Central memory CD4-positive, alpha-beta T cell (primary cell): ENCODE data around the gene S100A10.

Source experiments
- DNase-seq: peaks from one replicate; pipeline ENCODE4 v3.0.0; 2022

The S100A10 gene

DNA sequence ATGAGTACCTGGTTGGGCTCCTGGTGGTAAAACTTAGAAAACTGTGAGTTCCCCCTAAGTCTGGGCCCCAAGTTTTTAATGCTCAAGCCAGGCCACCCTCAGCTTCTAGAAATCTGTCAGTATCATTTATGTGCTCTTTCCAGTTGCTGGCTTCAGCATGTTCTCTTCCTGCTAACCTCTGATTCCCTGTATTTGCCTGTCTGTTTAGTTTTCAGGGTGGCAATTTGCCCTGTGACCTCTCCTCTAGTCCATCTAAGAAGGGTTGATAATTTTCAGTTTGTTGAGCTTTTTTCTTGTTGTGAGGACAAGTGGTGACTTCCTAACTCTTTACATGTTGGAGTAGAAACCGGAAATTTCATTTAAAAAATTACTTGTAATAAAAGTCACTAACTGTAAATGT, 16.0 kb upstream of the S100A10 start:
- no peak for DNase-seq

- DNase-seq = no peak
These were observed 13.4 kb upstream of the S100A10 start for GRCh38 chr1:152007047-152007446.

- no peak for DNase-seq
These were observed 11.8 kb upstream of the S100A10 start for GRCh38 chr1:152005360-152005912.

- no peak for DNase-seq
These were observed 10.3 kb upstream of the S100A10 start for GRCh38 chr1:152003846-152004442.

GRCh38 chr1:152002960-152003359, 9.3 kb upstream of the S100A10 start:
- DNase-seq = no peak

DNA sequence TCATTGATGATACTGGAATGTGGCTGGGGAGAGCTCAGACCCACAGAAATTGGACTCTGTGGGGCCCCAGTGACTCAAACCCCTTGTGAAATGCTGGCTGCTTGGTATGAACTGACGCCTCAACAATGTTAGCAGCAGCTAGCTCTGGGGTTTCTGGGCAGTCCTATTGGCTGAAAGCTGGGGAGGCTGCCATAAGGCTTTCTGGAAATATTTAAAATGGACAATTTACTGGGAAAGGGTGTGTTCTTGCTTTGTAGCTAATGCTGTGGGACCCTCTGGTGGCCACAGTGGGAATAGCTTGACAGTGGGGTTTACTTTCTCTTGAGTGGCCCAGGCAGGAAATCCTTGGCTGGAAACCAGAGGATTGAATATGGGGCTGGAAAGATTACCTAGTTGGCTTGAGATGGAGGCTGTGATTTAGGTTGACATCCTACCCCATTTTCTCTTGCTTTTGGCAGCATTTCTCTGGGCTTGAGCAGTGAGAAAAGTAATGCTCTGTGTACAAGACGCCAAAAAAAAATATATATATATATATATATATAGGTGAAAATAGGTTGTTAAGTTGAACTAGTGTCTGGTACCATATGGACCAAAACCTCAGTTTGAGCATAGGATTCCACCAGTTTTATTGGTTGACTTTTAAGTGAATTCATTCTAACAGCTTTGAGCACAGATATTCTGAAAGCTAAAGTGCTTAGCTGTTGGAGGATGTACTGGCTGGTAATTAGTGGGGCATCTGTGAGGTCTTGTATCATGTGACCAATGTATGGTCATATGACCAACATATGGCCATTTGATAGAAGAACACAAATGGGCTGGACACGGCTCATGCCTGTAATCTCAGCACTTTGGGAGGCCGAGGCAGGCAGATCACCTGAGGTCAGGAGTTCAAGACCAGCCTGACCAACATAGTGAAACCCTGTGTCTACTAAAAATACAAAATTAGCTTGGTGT, 8.2 kb upstream of the S100A10 start:
- DNase-seq = peak; percentile 63

DNA sequence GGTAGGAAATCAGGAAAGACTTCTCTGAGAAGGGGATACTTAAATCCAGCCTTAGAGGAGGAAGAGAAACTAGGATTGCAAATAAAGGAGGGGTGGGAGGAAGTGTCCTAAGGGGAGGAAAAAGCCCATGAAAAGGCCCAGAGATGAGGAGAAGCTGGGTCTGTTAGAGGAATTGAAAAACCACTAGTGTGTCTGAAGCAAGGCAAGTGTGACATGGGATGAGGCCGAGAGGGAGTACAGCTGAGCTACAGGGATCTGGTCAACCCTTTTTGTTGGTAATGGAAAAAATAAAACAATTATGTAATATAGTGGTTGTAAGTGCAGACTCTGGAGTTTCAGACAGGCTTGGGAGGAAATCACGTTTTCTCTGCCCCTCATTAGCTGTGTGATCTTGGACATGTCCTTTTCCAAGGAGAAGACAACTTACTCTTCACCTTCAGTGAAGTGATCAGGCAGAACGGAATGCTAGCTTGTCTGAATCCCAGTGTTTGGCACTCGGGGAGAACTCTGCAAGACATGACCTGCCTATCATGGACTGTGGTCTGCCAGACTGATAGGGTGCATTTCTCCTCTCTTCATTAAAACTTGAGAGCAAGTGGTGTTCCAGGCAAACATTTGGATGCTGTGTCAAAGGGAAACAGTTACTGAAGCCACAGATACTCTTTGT, 7.4 kb upstream of the S100A10 start:
- DNase-seq = no peak

- no peak for DNase-seq
These were observed 5.1 kb upstream of the S100A10 start for GRCh38 chr1:151998611-151999362.

DNA sequence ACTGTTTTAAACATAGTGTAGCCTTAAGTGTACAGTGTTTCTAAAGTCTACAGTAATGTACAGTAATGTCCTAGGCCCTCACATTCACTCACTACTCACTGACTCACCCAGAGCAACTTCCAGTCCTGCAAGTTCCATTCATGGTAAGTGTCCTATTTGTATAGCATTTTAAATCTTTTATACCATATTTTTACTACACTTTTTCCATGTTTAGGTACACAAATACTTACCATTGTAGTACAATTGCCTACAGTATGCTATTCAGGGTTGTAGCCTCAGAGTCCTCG, 3.6 kb upstream of the S100A10 start:
- no peak for DNase-seq

GRCh38 chr1:151995774-151996173, 2.1 kb upstream of the S100A10 start:
- DNase-seq = no peak

DNA sequence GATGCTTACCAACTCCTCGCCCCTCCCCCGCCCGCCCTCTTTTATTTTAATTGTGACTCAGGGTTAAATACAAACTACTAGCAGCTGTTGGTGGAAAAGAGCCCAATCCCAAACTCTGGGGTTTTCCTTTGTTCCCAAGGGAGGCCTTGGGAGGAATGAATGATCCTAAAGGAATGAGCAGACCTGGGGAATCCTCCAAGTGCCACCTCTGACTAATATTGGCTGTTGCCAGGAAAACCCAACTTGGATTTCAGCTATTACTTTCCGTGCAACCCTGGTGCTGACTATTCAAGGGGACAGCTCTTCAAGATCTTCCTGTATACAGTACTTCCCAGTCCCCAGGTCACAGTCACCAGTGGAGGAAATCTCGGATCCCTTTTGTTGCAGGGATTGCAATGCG, 1.3 kb upstream of the S100A10 start:
- no peak for DNase-seq

DNA sequence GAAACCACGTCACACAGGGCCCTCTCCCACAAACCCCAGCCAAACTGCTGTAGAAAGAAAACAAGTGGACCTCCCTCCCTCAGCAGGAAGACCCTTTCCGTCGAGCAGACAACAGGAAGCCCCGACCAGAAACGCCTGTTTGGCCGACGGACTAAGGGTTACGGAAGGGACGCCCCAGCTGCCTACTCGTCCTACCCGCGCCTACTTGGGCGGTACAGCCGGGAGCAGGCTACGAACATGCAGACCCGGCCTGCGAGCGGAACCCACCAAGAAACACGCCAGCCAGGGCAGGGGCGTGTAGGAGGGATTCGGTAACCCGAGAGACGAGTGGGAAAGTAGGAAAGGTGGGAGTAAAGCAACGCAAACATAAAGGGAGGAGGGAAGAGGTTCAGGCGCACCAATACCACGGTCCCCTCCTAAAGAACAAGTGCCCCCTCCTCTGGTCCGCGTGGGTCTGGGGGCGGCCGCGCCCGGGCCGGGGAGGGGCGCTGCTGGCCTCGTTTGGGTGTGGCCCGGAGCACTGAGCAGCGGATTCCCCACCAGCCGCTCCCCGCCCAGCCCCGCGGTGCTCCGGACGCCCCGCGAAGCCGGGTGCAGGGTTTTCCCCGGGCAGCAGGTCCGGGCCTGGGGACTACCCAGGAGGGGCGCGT, 450 bp downstream of the S100A10 start:
- DNase-seq = peak; percentile 32

DNA sequence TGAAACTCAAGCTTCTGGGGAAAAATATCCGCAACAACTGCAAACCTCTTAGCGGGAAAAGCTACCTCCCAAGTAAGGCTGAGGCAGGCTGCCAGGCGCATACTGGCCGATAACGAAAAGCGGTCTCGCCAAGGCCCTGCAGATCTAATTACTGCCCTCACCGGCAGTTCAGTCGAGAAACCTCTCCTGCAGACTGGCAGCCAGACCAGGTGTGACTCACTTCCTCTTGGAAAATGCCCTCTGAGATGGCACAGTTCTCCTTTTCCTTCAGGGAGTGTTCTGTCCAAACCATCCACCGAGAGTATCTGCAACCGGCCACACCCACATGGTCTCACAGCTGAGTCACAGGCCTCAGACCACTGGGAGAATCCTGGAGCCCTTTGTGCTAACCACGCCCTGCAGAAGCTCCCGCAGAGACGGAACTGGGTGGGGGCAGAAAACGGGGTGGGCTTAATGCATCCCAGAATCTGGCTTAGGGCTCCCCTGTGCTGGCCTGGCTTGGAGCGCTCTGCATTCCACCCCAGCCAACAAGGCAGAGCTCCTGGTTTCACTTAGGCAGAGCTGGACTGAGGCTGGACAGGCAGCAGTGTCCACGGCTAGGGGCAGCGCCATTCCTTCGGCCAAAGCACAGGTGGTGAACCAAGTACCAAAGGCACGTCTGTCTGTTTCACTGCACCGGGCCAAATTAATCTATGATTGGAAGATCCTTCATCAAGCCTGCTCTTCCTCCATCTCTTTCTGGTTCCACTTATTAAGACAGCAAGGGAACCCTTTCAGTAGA, 1.2 kb downstream of the S100A10 start:
- no peak for DNase-seq

- DNase-seq = no peak
These were observed 1.9 kb downstream of the S100A10 start for GRCh38 chr1:151991663-151992302.

DNA sequence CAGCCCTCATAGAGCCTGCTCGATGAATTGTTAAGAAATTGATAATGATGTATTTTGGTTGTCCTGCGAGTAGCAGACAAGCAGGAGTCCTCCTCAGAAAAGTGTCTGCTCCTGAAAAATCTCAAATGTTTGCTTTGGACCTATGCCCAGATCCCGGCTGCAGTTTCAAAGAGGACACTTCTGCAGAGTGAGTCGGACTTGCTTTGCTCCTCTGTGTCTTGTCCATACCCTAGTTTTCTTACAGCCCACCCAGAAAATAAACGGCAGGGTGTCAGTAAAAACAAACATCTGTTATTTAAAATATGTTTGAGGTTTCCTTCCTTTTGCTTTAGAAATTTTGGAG, 2.8 kb downstream of the S100A10 start:
- DNase-seq = no peak

DNA sequence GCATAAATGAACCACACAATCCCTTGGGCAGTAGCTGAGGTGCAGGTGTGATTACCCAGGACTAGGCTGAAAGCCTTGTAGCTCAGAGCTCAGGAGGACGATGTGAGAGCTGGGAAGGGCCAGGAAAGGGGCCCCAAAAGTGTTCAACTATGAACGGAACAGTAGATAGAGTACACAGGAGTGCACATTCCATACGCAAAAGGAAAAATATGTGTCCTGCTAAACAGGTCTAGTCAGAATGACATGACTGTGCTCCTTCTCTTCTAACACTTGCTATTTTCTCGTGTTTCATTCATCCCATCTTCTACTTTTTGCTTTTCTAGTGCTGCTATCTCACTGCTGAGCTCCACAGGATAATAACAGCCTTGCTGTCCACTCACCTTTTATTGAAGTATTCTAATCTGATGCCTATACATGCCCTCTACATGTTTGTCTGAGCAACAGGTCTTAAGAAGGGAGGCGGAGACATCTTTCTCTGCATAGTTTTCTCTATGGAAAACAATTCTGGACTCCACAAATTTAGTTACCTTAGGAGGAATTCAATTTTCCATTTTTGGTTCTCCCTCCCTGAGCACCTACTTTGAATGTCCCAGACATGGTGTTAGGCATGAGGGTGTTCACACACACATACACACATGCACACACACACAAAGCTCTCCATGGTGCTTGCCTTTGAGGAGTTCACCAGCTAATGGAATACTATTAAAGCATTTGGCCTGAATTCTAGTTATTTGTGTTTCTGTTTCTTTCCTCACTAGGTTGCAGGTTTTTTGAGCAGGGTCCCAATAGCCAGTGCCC, 3.4 kb downstream of the S100A10 start:
- DNase-seq = no peak

GRCh38 chr1:151989211-151989862, 4.3 kb downstream of the S100A10 start:
- no peak for DNase-seq

DNA sequence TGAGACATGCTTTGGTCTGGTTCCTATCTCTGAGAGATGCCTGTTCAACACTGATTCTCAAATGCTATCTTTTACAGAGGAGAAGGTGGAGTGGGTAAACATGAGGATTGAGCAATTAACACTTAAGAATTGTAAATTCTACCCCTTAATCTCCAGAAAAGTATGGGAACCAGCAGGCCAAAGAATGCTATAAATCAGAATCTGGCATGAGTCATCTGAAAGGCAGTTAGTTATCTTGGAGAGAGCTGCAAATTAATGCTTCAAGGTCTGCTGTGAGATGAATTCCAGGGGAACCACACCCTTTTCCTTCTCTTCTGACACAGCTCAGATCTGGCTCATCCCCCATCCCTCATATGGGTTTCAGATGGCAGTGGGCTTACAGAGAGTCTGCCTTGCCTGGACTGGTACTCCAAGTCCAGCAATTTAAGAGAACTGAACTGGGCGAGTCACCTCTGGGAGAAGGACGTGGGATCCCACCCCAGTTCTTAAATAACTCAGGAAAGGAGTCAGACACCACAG, 5.2 kb downstream of the S100A10 start:
- DNase-seq = no peak

- no peak for DNase-seq
These were observed 7.0 kb downstream of the S100A10 start for GRCh38 chr1:151986501-151987190.
